PC-9 (cell line): ENCODE results near the gene CALCB.

Experiments
- EZH2 ChIP-seq: fragments of 200-600 bp; sonication (generic); IDR thresholded peaks from 2 replicates; pipeline ENCODE4 v1.8.0; 2017; ENCODE audit warnings: antibody characterized with exemption, low read depth
- TF ChIP-seq, protein P1 (sequence below): fragments of 200-600 bp; sonication (generic); conservative IDR thresholded peaks from 2 replicates; pipeline ENCODE4 v1.6.1; 2017; ENCODE audit warnings: mixed run types, antibody characterized with exemption, mild to moderate bottlenecking, moderate library complexity

- no peak for TF ChIP-seq EZH2
- TF ChIP-seq, protein P1, sequence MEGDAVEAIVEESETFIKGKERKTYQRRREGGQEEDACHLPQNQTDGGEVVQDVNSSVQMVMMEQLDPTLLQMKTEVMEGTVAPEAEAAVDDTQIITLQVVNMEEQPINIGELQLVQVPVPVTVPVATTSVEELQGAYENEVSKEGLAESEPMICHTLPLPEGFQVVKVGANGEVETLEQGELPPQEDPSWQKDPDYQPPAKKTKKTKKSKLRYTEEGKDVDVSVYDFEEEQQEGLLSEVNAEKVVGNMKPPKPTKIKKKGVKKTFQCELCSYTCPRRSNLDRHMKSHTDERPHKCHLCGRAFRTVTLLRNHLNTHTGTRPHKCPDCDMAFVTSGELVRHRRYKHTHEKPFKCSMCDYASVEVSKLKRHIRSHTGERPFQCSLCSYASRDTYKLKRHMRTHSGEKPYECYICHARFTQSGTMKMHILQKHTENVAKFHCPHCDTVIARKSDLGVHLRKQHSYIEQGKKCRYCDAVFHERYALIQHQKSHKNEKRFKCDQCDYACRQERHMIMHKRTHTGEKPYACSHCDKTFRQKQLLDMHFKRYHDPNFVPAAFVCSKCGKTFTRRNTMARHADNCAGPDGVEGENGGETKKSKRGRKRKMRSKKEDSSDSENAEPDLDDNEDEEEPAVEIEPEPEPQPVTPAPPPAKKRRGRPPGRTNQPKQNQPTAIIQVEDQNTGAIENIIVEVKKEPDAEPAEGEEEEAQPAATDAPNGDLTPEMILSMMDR = no peak
Observed at GRCh38 chr11:15104166-15104565, 30.8 kb downstream of the CALCB start.
